NCI-H2196 (cell line): ENCODE measurements around the gene GIGYF2.
"Not testable (repeated sequence)": the region's sequence is repeated elsewhere in the genome, so short reads cannot be mapped to it uniquely, and the experiment has no call there.

ENCODE experiments used
- DNase-seq: peaks from one replicate; lab custom pipeline; 2025; ENCODE audit not compliant: unreplicated experiment; lab: John Stamatoyannopoulos, UW

Gene GIGYF2

GRCh38 chr2:232687382-232688160, 9.6 kb upstream of the GIGYF2 start:
- no peak for DNase-seq

DNA sequence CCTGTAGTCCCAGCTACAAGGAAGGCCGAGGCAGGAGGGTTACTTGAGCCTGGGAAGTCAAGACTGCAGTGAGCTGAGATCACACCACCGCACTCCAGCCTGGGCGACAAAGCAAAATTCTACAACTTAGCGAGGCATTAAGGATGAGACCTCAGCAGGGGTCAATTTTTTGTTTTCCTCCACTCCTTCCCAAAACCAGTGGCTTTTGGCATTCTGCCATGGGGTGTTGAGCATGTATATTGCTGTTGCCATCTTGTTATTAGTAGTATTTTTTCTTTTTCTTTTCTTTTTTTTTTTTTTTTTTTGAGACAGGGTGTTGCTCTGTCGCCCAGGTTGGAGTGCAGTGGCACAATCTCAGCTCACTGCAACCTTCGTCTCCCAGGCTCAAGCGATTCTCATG, 8.9 kb upstream of the GIGYF2 start:
- DNase-seq: peak; percentile 9

- peak; percentile 42 for DNase-seq
Observed at GRCh38 chr2:232689152-232689910, 7.8 kb upstream of the GIGYF2 start.

DNA sequence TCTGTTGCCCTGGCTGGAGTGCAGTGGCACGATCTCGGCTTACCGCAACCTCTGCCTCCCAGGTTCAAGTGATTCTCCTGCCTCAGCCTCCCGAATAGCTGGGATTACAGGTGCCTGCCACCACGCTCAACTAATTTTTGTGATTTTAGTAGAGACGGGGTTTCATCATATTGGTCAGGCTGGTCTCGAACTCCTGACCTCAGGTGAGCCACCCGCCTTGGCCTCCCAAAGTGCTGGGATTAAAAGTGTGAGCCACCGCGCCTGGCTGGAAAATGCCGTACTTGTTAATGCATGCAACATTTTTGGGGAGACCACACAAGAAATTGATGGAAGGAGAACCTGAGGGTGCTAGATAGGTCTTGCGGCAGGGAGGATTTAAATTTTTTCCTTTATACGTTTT, 6.0 kb upstream of the GIGYF2 start:
- DNase-seq: not testable (repeated sequence)

DNA sequence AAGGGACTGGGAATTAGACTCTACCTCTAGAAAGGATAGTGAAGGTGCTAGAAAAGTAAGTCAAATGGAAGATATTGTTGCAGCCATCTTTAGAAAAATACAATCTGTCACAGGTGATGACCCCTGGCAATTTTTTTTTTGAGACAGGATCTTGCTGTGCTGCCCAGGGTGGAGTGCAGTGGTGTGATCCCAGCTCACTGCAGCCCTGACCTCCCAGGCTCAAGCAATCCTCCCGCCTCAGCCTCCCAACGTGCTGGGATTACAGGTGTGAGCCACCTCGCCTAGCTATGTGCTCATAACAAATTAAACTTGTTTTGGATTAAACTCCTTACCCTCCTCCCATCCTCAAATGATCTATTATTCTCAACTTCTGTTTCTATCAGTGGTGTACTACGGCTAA, 3.8 kb upstream of the GIGYF2 start:
- DNase-seq: no peak

DNA sequence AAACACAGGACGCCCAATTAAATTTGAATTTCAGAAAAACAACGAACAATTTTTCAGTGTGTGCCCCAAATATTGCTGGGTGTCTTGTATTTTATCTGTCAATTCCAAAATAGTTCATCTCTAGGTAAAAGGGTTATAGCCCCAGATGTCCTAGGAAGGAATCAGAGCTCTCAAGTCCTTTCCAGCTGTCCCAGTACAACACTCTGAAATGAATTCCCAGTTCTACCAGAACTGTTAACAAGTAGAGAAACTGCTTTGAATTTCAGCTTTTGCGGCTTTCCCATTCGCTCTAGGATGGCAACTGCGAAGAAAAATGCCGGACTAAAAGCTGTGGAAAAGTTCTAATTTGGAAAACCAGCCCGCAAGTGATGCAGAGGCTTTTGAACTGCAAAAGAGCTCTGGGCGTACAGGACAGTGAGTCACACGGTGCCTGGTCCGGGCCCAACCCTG, 497 bp upstream of the GIGYF2 start:
- no peak for DNase-seq

- no peak for DNase-seq
Observed at GRCh38 chr2:232697807-232698110, 628 bp downstream of the GIGYF2 start.

DNA sequence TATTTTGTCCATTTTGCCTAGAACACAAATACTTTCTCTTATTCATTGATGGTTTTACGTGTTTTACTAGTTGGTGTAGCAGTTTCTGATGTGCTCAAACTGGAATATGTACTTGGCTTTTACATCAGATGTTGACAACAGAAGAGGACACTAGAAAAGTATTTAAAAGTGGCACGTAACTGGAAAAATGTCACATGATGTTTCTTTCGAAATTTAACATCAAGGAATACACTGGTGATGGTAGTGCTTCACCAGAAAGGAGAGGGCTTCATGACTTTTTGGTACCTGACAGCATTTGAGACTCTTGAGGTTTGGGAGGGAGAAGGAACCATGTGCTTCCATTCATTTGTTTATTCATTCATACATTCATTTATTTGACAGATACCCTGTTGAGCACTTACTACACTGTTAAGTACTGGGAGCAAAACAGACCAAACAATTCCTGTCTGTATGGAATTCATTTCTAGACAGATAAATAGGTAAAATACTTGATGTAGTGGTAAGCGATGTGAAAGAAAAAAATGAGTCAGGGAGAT, 1.5 kb downstream of the GIGYF2 start:
- DNase-seq: no peak

GRCh38 chr2:232699110-232699509, 2.0 kb downstream of the GIGYF2 start:
- no peak for DNase-seq

DNA sequence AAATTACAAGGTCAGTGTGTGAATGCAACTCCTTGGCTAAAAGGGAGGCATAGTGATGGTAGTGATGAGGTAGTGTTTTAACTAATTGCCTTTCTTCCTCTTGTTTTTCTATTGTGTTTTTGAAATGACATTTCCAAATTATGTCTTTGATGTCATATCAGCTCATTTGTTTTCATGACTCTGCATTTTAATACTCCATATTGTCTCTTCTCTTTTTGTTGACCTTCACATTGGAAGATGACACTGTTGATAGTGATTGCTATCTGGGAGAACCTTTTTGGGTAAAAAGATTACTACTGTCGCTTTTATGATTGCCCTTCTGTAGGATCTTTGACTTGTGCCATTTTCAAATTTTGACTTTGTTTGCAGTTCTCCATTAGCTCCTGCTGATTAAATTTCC, 3.0 kb downstream of the GIGYF2 start:
- DNase-seq: no peak

- no peak for DNase-seq
Observed at GRCh38 chr2:232707076-232707475, 9.9 kb downstream of the GIGYF2 start.

- DNase-seq: no peak
Observed at GRCh38 chr2:232713505-232713904, 16.4 kb downstream of the GIGYF2 start.

GRCh38 chr2:232714969-232715368, 17.8 kb downstream of the GIGYF2 start:
- DNase-seq: no peak

DNA sequence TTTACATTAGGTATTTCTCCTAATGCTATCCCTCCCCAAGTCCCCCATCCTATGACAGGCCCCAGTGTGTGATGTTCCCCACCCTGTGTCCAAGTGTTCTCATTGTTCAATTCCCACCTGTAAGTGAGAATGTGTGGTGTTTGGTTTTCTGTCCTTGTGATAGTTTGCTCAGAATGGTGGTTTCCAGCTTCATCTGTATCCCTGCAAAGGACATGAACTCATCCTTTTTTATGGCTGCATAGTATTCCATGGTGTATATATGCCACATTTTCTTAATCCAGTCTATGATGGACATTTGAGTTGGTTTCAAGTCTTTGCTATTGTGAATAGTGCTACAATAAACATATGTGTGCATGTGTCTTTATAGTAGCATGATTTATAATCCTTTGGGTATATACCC, 22.9 kb downstream of the GIGYF2 start:
- not testable (repeated sequence) for DNase-seq

GRCh38 chr2:232721261-232721660, 24.1 kb downstream of the GIGYF2 start:
- no peak for DNase-seq

- DNase-seq: no peak
Observed at GRCh38 chr2:232721882-232722281, 24.8 kb downstream of the GIGYF2 start.

DNA sequence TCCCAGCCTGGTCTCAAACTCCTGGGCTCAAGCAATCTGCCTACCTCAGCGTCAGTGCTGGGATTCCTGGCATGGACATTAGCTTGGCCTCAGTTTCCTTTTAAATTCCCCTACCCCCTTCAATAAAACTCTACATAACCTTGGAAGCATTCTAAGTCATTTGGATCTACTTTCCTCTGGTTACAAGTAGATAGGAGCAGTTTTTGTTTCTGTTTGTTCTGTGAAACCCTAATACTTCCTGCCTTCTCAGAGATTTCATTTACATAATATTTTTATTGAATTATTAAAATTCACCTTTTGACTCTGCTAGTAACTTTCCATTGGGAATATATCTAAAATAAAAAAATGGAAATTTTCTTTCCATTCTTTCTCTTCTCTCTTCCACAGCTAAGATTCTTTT, 25.9 kb downstream of the GIGYF2 start:
- no peak for DNase-seq

DNA sequence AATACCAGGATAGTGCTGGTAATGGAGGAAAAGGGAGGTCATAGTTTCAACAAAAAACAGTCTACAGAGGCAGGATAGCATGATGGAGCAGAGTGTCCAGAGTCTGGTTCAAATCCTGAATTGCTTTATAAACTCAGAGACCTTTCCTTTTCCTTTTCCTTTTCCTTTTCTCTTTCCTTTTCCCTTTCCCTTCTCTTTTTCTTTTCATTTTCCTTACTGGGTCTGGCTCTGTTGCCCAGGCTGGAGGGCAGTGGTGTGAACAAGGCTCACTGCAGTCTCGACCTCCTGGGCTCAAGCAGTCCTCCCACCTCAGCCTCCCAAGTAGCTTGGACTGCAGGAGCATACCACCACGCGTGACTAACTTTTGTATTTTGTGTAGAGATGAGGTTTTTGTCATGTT, 31.7 kb downstream of the GIGYF2 start:
- DNase-seq: no peak

DNA sequence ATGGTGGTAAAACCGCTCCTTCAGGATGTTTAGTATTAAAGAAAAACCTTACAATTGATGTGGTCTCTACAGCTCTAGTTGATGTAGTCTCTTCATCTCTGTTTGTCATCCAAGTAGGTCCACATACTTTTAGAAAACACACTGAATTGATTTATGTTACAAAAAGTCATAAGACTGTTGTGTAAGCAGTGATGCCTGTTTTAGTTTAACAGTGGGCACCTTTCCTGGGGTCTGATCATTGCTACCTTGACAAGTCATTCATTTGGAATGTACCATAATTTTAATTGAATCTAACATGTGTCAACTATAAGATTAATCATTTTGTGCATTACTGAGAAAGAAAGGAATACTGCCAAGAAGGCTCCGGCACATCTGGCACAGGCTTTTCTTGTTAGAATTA, 34.3 kb downstream of the GIGYF2 start:
- no peak for DNase-seq

DNA sequence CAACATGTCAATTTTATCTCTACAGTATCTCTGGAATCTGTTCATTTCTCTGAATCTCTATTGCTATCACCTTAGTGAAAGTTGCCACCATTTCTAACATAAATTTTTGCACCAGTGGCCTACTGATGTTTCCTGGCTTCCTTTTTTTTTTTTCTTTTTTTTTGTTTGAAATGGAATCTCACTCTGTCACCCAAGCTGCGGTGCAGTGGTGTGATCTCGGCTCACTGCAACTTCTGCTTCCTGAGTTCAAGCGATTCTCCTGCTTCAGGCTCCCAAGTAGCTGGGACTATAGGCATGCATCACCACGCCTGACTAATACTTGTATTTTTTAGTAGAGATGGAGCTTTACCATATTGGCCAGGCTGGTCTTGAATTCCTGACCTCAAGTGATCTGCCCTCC, 44.2 kb downstream of the GIGYF2 start:
- no peak for DNase-seq

- DNase-seq: no peak
Observed at GRCh38 chr2:232741972-232742371, 44.8 kb downstream of the GIGYF2 start.

DNA sequence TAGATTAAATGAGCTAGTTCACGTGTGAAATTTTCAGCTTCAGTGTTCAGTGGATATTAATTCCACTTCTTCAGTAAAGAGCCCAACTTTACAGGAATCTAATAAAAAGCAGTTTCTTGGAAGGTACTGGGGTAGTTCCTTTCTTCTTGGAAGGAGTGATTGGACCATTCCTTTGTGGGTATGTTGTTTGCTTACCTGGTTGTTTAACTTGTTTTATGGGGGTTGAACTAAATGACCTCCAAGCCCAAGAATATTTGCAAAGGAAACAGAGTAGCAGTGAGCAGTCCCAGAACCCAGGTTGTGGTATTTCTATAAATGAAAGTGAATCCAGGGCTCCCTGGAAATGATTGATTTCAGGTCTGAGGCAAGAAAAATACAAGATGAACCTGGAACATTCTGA, 47.8 kb downstream of the GIGYF2 start:
- DNase-seq: no peak
